PFSK-1 (cell line): ENCODE data around the gene GIGYF1.

Source experiments
- FOXP2 ChIP-seq: optimal IDR thresholded peaks from 2 replicates; pipeline ENCODE3; 2011; ENCODE audit warnings: borderline replicate concordance, control low read depth, inconsistent platforms; ENCODE audit not compliant: insufficient read depth; ENCODE audit errors: extremely low read length, extremely low read depth
- POLR2AphosphoS5 ChIP-seq: IDR thresholded peaks from 2 replicates; pipeline ENCODE4 v1.6.1; 2012; ENCODE audit warnings: low read depth, mild to moderate bottlenecking, control low read depth, low read length, moderate library complexity
- SIN3A ChIP-seq: IDR thresholded peaks from 2 replicates; pipeline ENCODE4 v1.6.1; 2012; ENCODE audit warnings: mild to moderate bottlenecking, low read length, moderate library complexity, borderline replicate concordance; ENCODE audit not compliant: insufficient read depth
- TAF1 ChIP-seq: IDR thresholded peaks from 2 replicates; pipeline ENCODE4 v1.6.1; 2012; ENCODE audit warnings: low read length, control low read depth, borderline replicate concordance; ENCODE audit not compliant: insufficient read depth
- TF ChIP-seq, protein P1 (sequence below), 2 experiments: IDR thresholded peaks; 2 replicates each; pipeline versions ENCODE4 v1.6.1 to v1.8.0; 2011 to 2012; ENCODE audit warnings: low read depth in 2 of 2, low read length in 2 of 2, control low read depth in 1 of 2, inconsistent platforms in 1 of 2, mild to moderate bottlenecking in 1 of 2, moderate library complexity in 1 of 2; ENCODE audit not compliant: insufficient read depth in 1 of 2

Gene GIGYF1

DNA sequence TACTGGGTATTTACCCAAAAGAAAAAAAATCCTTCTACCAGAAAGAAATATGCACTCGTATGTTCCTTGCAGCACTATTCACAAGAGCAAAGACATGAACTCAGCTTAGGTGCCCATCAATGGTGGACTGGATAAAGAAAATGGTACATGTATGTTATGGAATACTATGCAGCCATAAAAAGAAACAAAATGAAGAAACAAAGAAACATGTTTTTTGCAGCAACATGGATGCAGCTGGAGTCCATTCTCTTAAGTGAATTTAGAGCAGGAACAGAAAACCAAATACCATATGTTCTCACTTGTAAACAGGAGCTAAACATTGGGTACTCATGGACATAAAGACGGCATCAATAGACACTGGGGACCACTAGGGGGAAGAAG is 26.0 kb downstream of the GIGYF1 start:
- no peak for TF ChIP-seq TAF1
- no peak for TF ChIP-seq SIN3A
- TF ChIP-seq POLR2AphosphoS5, result no peak
- TF ChIP-seq FOXP2, result no peak
- TF ChIP-seq, protein P1, sequence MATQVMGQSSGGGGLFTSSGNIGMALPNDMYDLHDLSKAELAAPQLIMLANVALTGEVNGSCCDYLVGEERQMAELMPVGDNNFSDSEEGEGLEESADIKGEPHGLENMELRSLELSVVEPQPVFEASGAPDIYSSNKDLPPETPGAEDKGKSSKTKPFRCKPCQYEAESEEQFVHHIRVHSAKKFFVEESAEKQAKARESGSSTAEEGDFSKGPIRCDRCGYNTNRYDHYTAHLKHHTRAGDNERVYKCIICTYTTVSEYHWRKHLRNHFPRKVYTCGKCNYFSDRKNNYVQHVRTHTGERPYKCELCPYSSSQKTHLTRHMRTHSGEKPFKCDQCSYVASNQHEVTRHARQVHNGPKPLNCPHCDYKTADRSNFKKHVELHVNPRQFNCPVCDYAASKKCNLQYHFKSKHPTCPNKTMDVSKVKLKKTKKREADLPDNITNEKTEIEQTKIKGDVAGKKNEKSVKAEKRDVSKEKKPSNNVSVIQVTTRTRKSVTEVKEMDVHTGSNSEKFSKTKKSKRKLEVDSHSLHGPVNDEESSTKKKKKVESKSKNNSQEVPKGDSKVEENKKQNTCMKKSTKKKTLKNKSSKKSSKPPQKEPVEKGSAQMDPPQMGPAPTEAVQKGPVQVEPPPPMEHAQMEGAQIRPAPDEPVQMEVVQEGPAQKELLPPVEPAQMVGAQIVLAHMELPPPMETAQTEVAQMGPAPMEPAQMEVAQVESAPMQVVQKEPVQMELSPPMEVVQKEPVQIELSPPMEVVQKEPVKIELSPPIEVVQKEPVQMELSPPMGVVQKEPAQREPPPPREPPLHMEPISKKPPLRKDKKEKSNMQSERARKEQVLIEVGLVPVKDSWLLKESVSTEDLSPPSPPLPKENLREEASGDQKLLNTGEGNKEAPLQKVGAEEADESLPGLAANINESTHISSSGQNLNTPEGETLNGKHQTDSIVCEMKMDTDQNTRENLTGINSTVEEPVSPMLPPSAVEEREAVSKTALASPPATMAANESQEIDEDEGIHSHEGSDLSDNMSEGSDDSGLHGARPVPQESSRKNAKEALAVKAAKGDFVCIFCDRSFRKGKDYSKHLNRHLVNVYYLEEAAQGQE (IDR thresholded peaks at IDR 0.05; ENCODE audit: insufficient read depth in 1 of 2, low read depth in 2 of 2, low read length in 2 of 2), result no peak

DNA sequence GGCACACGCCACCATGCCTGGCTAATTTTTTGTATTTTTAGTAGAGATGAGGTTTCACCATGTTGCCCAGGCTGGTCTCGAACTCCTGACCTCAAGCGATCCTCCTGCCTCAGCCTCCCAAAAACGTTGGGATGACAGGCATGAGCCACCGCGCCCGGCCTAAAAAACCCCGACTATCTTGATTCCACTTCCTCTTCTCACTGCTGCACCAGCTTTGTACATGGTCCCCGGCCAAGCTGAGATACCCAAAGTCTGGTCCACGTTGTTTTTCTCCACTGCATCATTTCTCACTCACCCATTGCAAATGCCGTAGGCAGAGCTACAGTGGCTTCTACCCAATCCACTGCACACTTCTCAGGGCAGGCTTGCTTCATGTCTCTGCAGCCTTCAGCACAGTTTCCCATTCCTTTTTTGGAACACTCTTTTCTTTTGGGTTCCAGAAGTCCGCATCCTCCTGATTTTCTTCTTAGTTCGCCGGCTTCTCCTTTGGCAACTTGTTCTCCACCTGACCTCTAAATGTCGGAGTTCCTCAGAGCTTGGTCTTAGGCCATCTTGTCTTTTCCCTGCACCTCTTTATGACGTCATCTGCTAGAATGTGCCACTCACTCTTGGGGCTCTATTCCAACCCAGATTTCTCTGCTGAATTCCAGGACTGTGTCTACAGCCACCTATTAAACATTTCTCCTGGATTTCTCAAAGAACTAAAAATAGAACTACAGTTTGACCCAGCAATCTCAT is 26.6 kb downstream of the GIGYF1 start:
- TF ChIP-seq POLR2AphosphoS5 (no peak), FOXP2 (no peak), SIN3A (no peak), TAF1 (no peak)
- TF ChIP-seq, protein P1 (IDR thresholded peaks at IDR 0.05; ENCODE audit: insufficient read depth in 1 of 2, low read depth in 2 of 2, low read length in 2 of 2), result no peak

DNA sequence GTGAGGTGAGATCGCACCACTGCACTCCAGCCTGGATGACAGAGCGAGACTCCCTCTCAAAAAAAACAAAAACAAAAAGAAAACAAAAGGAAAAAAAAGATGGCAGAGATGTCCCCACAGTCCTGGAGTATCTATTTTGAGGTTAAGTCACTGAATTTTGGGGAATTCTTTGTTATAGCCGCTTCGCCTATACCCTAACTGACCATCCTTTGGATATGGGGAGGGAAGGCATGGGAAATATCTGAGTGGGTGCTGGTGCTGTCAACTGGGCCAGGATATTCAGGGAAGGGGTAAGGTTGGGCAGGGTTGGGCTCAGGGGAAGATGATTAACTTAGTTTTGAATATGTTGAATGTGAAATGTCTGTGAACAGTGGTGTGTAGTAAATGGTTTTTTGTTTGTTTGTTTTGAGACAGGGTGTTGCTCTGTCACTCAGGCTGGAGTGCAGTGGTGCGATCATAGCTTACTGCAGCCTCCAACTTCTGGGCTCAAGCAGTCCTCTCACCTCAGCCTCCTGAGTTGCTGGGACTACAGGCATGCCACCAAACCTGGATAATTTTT is 28.8 kb downstream of the GIGYF1 start:
- TF ChIP-seq, protein P1 (IDR thresholded peaks at IDR 0.05; ENCODE audit: insufficient read depth in 1 of 2, low read depth in 2 of 2, low read length in 2 of 2), result no peak
- no peak for TF ChIP-seq FOXP2
- no peak for TF ChIP-seq TAF1
- TF ChIP-seq SIN3A, result no peak
- TF ChIP-seq POLR2AphosphoS5, result no peak

DNA sequence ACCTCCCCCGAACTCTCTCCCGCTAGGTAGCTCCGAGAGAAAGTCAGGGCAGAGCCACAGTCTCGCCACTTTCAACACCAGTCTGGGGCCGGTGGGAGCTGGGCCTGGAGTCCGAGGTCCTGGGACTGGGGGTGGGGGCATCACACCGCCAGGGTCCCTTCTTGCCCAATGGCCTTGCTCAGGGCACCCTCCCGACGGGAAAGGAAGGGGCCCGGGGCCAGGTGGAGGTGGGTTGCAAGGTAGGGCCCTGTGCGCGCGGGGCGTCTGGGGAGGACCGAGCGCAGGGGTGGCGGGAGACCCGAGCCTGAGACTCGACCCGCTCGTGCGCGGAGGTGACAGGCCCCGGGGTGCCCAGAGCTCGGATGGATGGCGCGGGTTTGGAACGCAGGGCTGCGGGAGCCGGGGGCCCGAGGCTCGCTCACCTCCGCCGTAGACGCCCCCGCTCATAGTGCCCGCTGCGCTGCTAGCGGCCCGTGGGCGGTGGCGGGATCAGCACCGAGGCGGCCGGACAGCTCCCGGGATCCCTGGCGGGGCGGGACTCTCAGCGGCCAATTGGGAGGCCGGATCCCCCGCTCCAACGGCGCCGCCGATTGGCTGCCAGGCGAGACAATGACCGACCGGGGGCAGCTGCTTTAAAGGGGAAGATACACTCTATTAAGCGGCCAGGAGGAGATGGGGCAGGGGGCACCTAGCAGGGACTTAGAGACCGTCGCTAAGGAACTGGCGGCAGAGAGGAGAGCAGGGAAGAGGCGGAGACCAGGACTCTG is 38.0 kb downstream of the GIGYF1 start, which contains the start of gene ACTL6B:
ACTL6B (minus strand) TSS at position 541 of the 767 bp plus-strand sequence; CDS start at position 447, 94 bp downstream.
- TF ChIP-seq, protein P1 (IDR thresholded peaks at IDR 0.05; ENCODE audit: insufficient read depth in 1 of 2, low read depth in 2 of 2, low read length in 2 of 2), result peak; percentile 94 to 98
- no peak for TF ChIP-seq POLR2AphosphoS5
